ENCODE measurements around the gene HEY2. TPM values are rescaled to one million over a fixed set of nuclear protein-coding genes. Genes with fewer than 3 reads are reported as not detected.

HEY2 gene
- total RNA-seq, 1 donor from 2014 or later, result 43.0 TPM

- H3K36me3 Mint-ChIP-seq (ENCODE audit: low read depth), result peaks cover 7% of the 10 kb centered on the region
- DNase-seq (ENCODE audit: low spot score), result no peak
- H3K4me3 Mint-ChIP-seq (ENCODE audit: unreplicated experiment), result no peak overlapping the region
- TF ChIP-seq CTCF (IDR thresholded peaks at IDR 0.05), result no peak
- peaks cover 66% of the 10 kb centered on the region for H3K4me1 Mint-ChIP-seq (ENCODE audit: low read depth)
- H3K27me3 Mint-ChIP-seq (ENCODE audit: low read depth), result no peaks in the 10 kb centered on the region
- H3K9me3 Mint-ChIP-seq (ENCODE audit: low read depth), result no peaks in the 10 kb centered on the region
- no peak overlapping the region for H3K27ac Mint-ChIP-seq (ENCODE audit: unreplicated experiment)
Observed at GRCh38 chr6:125795301-125795700, 45.9 kb downstream of the HEY2 start.

GRCh38 chr6:125797120-125797885, 47.9 kb downstream of the HEY2 start:
- H3K4me1 Mint-ChIP-seq (ENCODE audit: low read depth), result peaks cover 74% of the 10 kb centered on the region
- no peak overlapping the region for H3K4me3 Mint-ChIP-seq (ENCODE audit: unreplicated experiment)
- no peaks in the 10 kb centered on the region for H3K27me3 Mint-ChIP-seq (ENCODE audit: low read depth)
- no peaks in the 10 kb centered on the region for H3K9me3 Mint-ChIP-seq (ENCODE audit: low read depth)
- DNase-seq (ENCODE audit: low spot score), result no peak
- no peak overlapping the region for H3K27ac Mint-ChIP-seq (ENCODE audit: unreplicated experiment)
- TF ChIP-seq CTCF (IDR thresholded peaks at IDR 0.05), result no peak
- peaks cover 8% of the 10 kb centered on the region for H3K36me3 Mint-ChIP-seq (ENCODE audit: low read depth)

- DNase-seq (ENCODE audit: low spot score), result no peak
- Mint-ChIP-seq H3K4me3 (ENCODE audit: unreplicated experiment) (no peak overlapping the region), H3K36me3 (ENCODE audit: low read depth) (peaks cover 8% of the 10 kb centered on the region), H3K27ac (ENCODE audit: unreplicated experiment) (no peak overlapping the region), H3K9me3 (ENCODE audit: low read depth) (no peaks in the 10 kb centered on the region), H3K4me1 (ENCODE audit: low read depth) (peaks cover 74% of the 10 kb centered on the region), H3K27me3 (ENCODE audit: low read depth) (no peaks in the 10 kb centered on the region)
- TF ChIP-seq CTCF (IDR thresholded peaks at IDR 0.05), result no peak
Observed at GRCh38 chr6:125797886-125798444, 48.5 kb downstream of the HEY2 start.

- Mint-ChIP-seq H3K9me3 (ENCODE audit: low read depth) (no peaks in the 10 kb centered on the region), H3K4me3 (ENCODE audit: unreplicated experiment) (no peak overlapping the region), H3K27ac (ENCODE audit: unreplicated experiment) (peak overlapping the region; percentile 76), H3K4me1 (ENCODE audit: low read depth) (peaks cover 74% of the 10 kb centered on the region), H3K36me3 (ENCODE audit: low read depth) (peaks cover 8% of the 10 kb centered on the region), H3K27me3 (ENCODE audit: low read depth) (no peaks in the 10 kb centered on the region)
- DNase-seq (ENCODE audit: low spot score), result no peak
- TF ChIP-seq CTCF (IDR thresholded peaks at IDR 0.05), result no peak
Observed at GRCh38 chr6:125798734-125799508, 49.5 kb downstream of the HEY2 start.

GRCh38 chr6:125802383-125802782, 53.0 kb downstream of the HEY2 start:
- Mint-ChIP-seq H3K27ac (ENCODE audit: unreplicated experiment) (peak overlapping the region; percentile 76), H3K4me3 (ENCODE audit: unreplicated experiment) (no peak overlapping the region), H3K4me1 (ENCODE audit: low read depth) (peaks cover 65% of the 10 kb centered on the region), H3K36me3 (ENCODE audit: low read depth) (peaks cover 10% of the 10 kb centered on the region), H3K27me3 (ENCODE audit: low read depth) (no peaks in the 10 kb centered on the region), H3K9me3 (ENCODE audit: low read depth) (no peaks in the 10 kb centered on the region)
- DNase-seq (ENCODE audit: low spot score), result no peak
- no peak for TF ChIP-seq CTCF (IDR thresholded peaks at IDR 0.05)

Measured in chondrocyte (in vitro differentiated cells).